DOHH2 (cell line): Measurements from ENCODE around the gene LRGUK.
"Not testable (repeated sequence)": the region's sequence is repeated elsewhere in the genome, so short reads cannot be mapped to it uniquely, and the experiment has no call there.

Source experiments
- H3F3A ChIP-seq: fragments of 200-600 bp; sonication (generic), shearing (Covaris generic); 2 replicates; pipeline ENCODE4 v1.6.0; 2016; ENCODE audit warnings: antibody characterized with exemption, mild to moderate bottlenecking; ENCODE audit not compliant: control insufficient read depth, insufficient read depth
- H3K27ac ChIP-seq: fragments of 200-600 bp; sonication (generic); 2 replicates; pipeline ENCODE4 v1.5.1; 2014; ENCODE audit warnings: low read depth, mild to moderate bottlenecking, low read length, moderate library complexity
- H3K27me3 ChIP-seq: fragments of 200-600 bp; sonication (generic); 2 replicates; pipeline ENCODE4 v1.6.1; 2014; ENCODE audit warnings: mild to moderate bottlenecking, low read length, mixed read lengths; ENCODE audit not compliant: control insufficient read depth
- H3K36me3 ChIP-seq: fragments of 200-600 bp; sonication (generic); 2 replicates; pipeline ENCODE4 v1.6.1; 2014; ENCODE audit warnings: mild to moderate bottlenecking, low read length, moderate library complexity, mixed read lengths; ENCODE audit not compliant: control insufficient read depth
- H3K4me1 ChIP-seq: fragments of 200-600 bp; sonication (generic); 2 replicates; pipeline ENCODE4 v1.6.1; 2014; ENCODE audit warnings: mild to moderate bottlenecking, low read length, mixed read lengths; ENCODE audit not compliant: control insufficient read depth
- H3K4me2 ChIP-seq: fragments of 200-600 bp; sonication (generic); 2 replicates; pipeline ENCODE4 v1.6.0; 2014; ENCODE audit warnings: mild to moderate bottlenecking, low read length, moderate library complexity
- H3K4me3 ChIP-seq: fragments of 200-600 bp; sonication (generic); 2 replicates; pipeline ENCODE4 v1.5.1; 2014; ENCODE audit warnings: mild to moderate bottlenecking, low read length, mixed read lengths
- H3K79me2 ChIP-seq: fragments of 200-600 bp; sonication (generic); 2 replicates; pipeline ENCODE4 v1.6.1; 2014; ENCODE audit warnings: mild to moderate bottlenecking, low read length, mixed read lengths; ENCODE audit not compliant: control insufficient read depth
- H3K9me2 ChIP-seq: fragments of 200-600 bp; sonication (generic); replicated peaks from 2 replicates; pipeline ENCODE4 v1.6.1; 2014; ENCODE audit warnings: mild to moderate bottlenecking, low read length, mixed read lengths; ENCODE audit not compliant: control insufficient read depth
- H3K9me3 ChIP-seq: fragments of 200-600 bp; sonication (generic); 2 replicates; pipeline ENCODE4 v1.6.1; 2014; ENCODE audit warnings: antibody characterized with exemption, low read length, mixed read lengths; ENCODE audit not compliant: control insufficient read depth, insufficient read depth
- H4K20me1 ChIP-seq: fragments of 200-600 bp; sonication (generic); 2 replicates; pipeline ENCODE4 v1.6.0; 2014; ENCODE audit warnings: low read depth, mild to moderate bottlenecking, antibody characterized with exemption, low read length, moderate library complexity; ENCODE audit not compliant: control insufficient read depth, insufficient read depth
- CTCF ChIP-seq: fragments of 200-600 bp; sonication (generic); IDR thresholded peaks from one replicate; pipeline ENCODE4 v1.5.1; 2014; ENCODE audit warnings: antibody characterized with exemption, mild to moderate bottlenecking, low read depth, low read length; ENCODE audit not compliant: poor library complexity, severe bottlenecking
- EZH2phosphoT487 ChIP-seq: fragments of 200-600 bp; sonication (generic); IDR thresholded peaks from 2 replicates; pipeline ENCODE4 v1.6.1; 2017; ENCODE audit warnings: borderline replicate concordance, mild to moderate bottlenecking, antibody characterized with exemption, low read length, moderate library complexity, mixed read lengths

LRGUK gene

GRCh38 chr7:134289841-134290240 lies 162.7 kb downstream of the LRGUK start:
- Histone ChIP-seq H4K20me1 (no peaks in the 10 kb centered on the region), H3K79me2 (no peaks in the 10 kb centered on the region), H3K4me2 (no peak overlapping the region), H3K27ac (no peak overlapping the region), H3K36me3 (peaks cover 27% of the 10 kb centered on the region), H3K9me3 (no peaks in the 10 kb centered on the region), H3K4me3 (no peak overlapping the region), H3K4me1 (peaks cover 17% of the 10 kb centered on the region), H3F3A (no peaks in the 10 kb centered on the region), H3K9me2 (no peaks in the 10 kb centered on the region), H3K27me3 (peaks cover 2% of the 10 kb centered on the region; the same call in 1 of the 2 replicates)
- TF ChIP-seq EZH2phosphoT487 (no peak), CTCF (no peak)

DNA sequence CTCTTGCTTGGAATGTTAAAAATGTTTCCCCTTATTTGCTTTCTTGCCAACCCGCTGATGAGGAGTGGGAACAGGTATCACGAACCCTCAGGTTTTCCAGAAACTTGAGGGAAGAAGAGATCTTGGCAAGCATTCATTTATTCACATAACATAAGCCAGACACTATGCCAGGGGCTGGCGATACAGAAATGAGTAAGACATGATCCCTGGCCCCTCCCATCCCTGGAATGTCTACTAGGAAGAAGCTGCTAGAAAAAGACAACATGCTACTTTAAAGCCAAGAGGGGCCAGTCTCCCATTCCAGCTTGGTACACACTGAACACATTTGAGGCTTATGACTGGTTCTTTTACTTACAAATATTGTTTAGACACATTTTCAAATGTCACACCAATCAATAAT lies 163.1 kb downstream of the LRGUK start:
- Histone ChIP-seq H3K4me3 (no peak overlapping the region), H3K79me2 (no peaks in the 10 kb centered on the region), H3K9me2 (no peaks in the 10 kb centered on the region), H3K4me2 (no peak overlapping the region), H3F3A (no peaks in the 10 kb centered on the region), H3K4me1 (peaks cover 17% of the 10 kb centered on the region), H4K20me1 (no peaks in the 10 kb centered on the region), H3K36me3 (peaks cover 32% of the 10 kb centered on the region), H3K27ac (no peak overlapping the region), H3K9me3 (no peaks in the 10 kb centered on the region), H3K27me3 (no peaks in the 10 kb centered on the region)
- TF ChIP-seq EZH2phosphoT487, result no peak
- TF ChIP-seq CTCF, result no peak

GRCh38 chr7:134293002-134293740 lies 166.0 kb downstream of the LRGUK start:
- H3K4me1 ChIP-seq, result peaks cover 17% of the 10 kb centered on the region
- H3F3A ChIP-seq, result no peaks in the 10 kb centered on the region
- no peaks in the 10 kb centered on the region for H4K20me1 ChIP-seq
- no peaks in the 10 kb centered on the region for H3K9me2 ChIP-seq
- TF ChIP-seq EZH2phosphoT487, result no peak
- TF ChIP-seq CTCF, result no peak
- peaks cover 47% of the 10 kb centered on the region for H3K36me3 ChIP-seq
- no peaks in the 10 kb centered on the region for H3K9me3 ChIP-seq
- peak overlapping the region; percentile 56 for H3K4me3 ChIP-seq
- H3K79me2 ChIP-seq, result no peaks in the 10 kb centered on the region
- H3K27me3 ChIP-seq, result no peaks in the 10 kb centered on the region
- H3K4me2 ChIP-seq, result peak overlapping the region; percentile 77
- H3K27ac ChIP-seq, result peak overlapping the region; percentile 46

DNA sequence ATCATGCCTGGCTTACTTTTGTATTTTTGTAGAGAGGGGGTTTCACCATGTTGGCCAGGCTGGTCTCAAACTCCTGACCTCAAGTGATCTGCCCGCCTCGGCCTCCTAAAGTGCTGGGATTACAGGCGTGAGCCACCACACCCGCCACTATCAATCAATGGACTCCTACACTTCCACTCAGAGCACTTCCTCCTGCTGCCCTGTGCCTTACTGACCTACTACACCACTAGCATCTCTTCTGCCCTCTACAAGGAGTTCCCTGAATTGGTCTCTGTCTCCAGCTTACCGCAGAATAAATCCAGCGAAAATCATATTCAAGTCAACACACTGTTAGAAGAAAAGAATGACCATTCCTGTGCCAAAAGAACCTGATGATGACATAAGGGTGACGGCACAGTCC lies 168.8 kb downstream of the LRGUK start:
- Histone ChIP-seq H3K4me1 (peaks cover 17% of the 10 kb centered on the region), H3K36me3 (peaks cover 69% of the 10 kb centered on the region)
- not testable (repeated sequence) for H3K27ac ChIP-seq, H3K79me2 ChIP-seq, H3K9me2 ChIP-seq, H3K9me3 ChIP-seq, H3K4me3 ChIP-seq, H4K20me1 ChIP-seq, H3K4me2 ChIP-seq, H3F3A ChIP-seq, H3K27me3 ChIP-seq
